SKM-1 (cell line): ENCODE measurements around the gene MAN1C1.
"Not testable (repeated sequence)": the region's sequence is repeated elsewhere in the genome, so short reads cannot be mapped to it uniquely, and the experiment has no call there.

ENCODE experiments used
- DNase-seq: peaks from one replicate; lab custom pipeline; 2025; ENCODE audit not compliant: unreplicated experiment; lab: John Stamatoyannopoulos, UW

The MAN1C1 gene

DNA sequence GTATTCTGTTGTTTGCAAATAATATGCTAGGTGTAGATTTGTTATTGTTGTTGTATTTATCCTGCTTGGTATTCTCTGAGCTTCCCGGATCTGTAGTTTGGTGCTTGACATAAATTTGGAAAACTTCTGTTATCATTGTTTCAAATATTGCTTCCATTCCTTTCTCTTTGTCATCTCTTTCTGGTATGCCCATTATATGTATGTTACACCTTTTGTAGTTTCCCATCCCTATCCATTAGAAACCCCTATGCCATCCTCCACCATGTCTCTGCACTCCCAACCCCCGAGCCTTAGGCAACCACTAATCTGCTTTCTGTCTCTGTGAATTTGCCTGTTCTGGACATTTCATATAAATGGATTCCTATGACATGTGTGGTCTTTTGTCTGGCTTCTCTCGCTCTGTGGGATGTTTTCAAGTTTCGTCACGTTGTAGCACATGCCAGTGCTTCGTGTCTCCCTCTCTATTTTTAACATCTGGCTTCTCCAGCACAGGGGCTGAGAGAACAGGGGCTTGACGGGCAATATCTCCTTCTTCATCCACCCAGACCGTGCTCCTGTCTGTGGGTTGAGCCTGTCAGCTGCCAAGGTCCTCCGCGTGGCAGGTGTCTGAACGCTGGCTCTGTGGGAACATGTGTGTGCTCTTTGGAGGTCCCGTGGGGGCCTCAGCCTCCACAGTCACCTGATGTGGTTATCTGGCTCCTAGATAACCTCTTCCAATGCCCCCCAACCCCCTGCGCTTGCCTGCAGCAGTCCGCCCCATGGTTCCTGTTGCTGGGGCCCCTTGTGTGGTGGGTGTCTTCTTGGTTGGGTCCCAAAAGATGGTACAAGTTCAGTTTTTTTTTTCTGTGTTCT lies 32.8 kb upstream of the MAN1C1 start:
- DNase-seq, result no peak

- DNase-seq, result no peak
These were observed 30.4 kb upstream of the MAN1C1 start for GRCh38 chr1:25586181-25586588.

DNA sequence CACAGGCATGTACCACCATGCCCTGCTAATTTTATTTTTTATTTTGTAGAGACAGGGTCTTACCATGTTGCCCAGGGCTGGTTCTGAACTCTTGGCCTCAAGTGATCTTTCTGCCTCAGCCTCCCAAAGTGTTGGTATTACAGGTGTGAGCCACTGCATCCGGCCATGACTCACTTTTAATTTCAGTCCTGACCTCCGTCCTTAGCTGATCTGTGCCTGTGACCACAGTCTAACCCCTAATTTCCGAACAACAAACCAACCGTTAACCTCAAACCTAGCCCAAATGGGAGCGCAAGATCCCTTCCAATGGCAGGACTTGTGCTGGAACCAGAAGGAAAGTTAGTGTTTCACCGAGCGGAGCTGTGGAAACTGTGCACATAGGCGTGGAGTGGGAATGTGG lies 29.3 kb upstream of the MAN1C1 start:
- DNase-seq, result no peak

DNA sequence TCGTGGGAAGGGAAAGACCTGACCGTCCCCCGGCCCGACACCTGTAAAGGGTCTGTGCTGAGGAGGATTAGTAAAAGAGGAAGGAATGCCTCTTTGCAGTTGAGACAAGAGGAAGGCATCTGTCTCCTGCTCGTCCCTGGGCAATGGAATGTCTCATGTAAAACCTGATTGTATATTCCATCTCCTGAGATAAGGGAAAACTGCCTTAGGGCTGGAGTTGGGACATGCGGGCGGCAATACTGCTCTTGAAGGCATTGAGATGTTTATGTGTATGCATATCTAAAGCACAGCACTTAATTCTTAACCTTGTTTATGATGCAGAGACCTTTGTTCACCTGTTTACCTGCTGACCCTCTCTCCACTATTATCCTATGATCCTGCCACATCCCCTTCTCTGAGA lies 28.4 kb upstream of the MAN1C1 start:
- not testable (repeated sequence) for DNase-seq

DNA sequence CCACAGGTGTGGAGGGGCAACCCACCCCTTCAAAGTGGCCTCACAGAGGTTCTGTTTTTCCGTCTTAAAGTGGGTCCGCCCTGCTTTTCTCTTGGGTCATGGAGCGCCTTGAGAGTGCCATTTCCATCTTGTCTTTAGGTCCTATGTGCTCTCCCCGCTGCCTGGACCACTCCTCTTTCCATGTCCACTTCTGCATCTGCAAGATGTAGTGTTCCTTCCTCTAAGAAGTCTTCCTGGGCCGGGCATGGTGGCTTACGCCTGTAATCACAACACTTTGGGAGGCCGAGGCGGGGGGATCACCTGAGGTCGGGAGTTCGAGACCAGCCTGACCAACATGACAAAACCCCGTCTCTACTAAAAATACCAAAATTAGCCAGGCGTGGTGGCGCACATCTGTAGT lies 27.8 kb upstream of the MAN1C1 start:
- not testable (repeated sequence) for DNase-seq

GRCh38 chr1:25590096-25590824 lies 26.3 kb upstream of the MAN1C1 start:
- no peak for DNase-seq

DNA sequence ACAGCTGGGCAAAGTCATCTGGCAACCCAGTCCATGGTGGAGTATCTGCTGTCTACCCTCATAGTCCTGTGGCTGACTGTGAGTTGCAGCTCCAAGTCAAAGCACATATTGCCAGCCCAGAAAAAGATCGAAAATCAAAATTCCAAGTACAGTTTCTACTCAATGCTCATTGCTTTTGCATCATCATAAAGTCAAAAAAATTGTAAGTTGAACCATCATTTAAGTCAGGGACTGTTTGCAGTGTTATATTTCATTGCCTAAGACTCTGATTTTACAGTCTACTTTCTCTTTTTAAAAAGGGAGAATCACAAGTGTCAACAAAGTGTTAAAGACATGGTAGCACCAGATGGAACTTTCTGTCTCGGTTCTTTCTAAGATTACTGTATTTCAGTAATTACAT lies 22.7 kb upstream of the MAN1C1 start:
- DNase-seq, result no peak

DNA sequence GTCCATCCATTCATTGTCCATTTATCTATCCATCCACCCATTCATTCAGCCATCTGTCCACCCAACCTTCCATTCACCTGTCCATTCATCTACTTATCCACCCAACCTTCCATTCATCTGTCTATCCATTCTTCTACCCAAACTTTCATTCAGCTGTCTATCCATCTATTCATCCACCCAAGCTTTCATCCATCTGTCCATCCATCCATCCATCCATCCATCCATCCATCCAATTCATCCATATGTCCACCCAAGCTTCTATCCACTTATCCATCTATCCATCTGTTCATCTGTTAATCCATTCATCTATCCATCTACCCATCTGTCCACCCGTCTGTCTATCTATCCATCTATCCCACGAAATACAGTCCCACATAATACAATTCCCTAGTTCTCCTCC lies 21.6 kb upstream of the MAN1C1 start:
- no peak for DNase-seq

GRCh38 chr1:25596641-25597040 lies 19.9 kb upstream of the MAN1C1 start:
- not testable (repeated sequence) for DNase-seq

DNA sequence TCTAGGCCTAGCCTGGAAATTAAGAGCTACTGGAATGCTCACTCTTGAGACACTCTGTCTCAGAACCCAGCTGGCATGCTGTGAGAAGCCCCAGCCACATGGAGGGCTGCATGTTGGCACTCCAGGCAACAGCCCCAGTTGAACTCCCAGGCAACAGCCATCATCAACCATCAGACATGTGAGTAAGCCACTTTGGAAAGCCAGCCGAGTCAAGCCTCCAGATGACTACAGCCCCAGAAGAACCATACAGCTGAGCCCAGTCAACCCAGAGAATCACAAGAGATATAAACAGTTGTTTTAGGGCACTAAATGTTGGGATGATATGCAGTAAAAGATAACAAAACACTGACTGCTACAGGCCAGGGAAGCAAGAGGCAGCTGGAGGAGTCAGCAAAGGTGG lies 17.7 kb upstream of the MAN1C1 start:
- DNase-seq, result no peak

GRCh38 chr1:25599969-25600610 lies 16.5 kb upstream of the MAN1C1 start:
- DNase-seq, result no peak

DNA sequence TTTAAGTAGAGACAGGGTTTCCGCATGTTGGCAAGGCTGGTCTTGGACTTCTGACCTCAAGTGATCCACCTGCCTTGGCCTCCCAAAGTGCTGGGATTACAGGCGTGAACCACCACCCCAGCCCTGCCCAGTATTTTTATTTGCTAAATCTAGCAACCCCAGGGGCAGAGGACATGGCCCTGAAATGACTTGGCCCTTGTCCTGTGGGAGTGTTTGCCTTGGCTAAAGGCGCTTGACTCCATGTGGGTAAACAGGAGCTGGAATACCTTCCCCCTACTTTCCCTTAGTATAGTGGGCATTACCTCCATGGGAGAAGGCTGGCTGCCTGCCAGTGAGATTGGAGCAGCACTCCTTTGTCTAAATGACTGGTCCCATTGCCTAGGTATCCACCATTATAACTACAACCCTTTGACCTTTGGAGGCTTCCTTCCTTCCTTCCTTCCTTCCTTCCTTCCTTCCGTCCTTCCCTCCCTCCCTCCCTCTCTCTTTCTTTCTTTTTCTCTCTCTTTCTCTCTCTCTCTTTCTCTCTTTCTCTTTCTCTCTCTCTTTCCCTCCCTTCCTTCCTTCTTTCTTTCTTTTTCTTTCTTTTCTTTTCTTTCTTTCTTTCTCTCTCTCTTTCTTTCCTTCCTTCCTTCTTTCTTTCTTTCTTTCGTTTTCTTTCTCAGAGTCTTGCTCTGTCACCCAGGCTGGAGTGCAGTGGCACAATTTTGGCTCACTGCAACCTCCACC lies 15.5 kb upstream of the MAN1C1 start:
- DNase-seq, result not testable (repeated sequence)

DNA sequence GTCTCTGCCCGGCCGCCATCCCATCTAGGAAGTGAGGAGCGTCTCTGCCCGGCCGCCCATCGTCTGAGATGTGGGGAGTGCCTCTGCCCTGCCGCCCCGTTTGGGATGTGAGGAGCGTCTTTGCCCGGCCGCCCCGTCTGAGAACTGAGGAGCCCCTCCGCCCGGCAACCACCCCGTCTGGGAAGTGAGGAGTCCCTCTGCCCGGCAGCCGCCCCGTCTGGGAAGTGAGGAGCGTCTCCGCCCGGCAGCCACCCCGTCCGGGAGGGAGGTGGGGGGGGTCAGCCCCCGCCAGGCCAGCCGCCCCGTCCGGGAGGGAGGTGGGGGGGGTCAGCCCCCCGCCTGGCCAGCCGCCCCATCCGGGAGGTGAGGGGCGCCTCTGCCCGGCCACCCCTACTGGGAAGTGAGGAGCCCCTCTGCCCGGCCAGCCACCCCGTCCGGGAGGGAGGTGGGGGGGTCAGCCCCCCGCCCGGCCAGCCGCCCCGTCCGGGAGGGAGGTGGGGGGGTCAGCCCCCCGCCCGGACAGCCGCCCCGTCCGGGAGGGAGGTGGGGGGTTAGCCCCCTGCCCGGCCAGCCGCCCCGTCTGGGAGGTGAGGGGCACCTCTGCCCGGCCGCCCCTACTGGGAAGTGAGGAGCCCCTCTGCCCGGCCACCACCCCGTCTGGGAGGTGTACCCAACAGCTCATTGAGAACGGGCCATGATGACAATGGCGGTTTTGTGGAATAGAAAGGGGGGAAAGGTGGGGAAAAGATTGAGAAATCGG lies 12.6 kb upstream of the MAN1C1 start:
- DNase-seq, result not testable (repeated sequence)

DNA sequence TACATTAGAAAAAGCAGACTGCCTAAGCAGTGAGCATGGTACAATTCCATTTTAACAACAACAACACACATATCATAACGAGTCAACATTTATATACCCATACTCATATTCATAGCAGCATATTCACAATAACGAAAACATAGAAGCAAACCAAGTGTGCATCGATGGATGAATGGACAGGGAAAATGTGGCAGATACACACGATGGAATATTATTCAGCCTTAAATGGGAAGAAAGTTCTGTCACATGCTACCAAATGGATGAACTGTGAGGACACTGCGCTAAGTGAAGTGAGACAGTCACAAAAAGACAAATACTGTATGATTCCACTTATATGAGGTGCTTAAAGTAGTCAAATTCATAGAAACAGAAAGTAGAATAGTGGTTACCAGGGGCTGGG lies 9.5 kb upstream of the MAN1C1 start:
- no peak for DNase-seq

- peak; percentile 72 for DNase-seq
These were observed 8.0 kb upstream of the MAN1C1 start for GRCh38 chr1:25608488-25609178.

GRCh38 chr1:25609921-25610320 lies 6.7 kb upstream of the MAN1C1 start:
- DNase-seq, result no peak

DNA sequence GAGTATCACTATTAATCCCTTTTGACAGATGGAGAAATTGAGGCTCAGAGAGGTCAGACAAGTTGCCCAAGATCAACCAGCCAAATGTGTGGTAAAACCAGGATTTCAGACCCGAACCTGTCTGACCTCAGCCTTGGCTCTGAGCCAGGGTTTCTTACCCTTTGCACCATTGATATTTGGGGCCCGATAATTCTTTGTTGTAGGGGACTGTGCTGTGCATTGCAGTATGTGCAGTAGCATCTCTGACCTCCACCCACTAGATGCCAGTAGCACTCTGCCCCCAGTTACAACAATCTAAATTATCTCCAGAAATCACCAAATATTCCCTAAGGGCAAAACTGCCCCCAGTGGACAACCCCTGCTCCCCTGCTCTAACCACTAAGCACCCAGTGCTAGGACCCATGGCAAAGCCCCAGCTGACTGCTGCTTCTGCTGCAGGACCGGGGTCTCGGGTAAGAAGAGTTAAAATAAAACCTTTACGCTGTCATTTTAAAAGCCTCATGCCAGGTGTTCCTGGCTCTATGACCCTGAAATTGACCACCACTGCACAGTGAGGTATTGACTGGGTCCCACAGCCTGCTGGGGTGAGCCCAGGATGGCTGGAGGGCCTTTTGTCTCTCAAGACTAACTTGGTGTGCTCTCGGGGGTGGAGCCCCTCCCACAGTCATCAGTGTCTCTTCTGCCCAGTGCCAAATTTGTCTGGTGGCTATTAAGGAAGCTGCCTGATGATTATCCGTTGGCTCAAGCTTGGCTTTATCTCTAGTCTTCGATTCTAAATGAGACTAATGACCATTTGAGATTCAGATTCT lies 5.6 kb upstream of the MAN1C1 start:
- no peak for DNase-seq

DNA sequence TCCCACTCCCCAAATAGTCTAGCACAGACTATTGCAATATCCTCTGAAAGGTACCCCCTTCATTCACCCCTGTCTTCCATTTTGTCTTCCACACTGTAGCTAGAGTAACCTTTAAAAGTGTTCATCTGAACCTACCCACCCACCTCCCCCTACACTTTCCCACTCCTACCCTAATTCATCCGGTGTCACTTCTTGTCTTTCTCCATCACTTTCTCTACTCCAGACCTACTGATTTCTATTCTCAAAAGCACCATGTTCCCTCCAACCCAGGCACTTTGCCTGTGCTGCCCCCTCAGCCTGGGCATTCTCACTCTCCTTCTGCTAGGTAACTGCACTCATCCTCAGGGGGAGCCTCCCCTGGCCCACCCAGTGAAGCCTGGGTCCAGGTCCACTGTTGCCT lies 4.7 kb upstream of the MAN1C1 start:
- DNase-seq, result no peak

DNA sequence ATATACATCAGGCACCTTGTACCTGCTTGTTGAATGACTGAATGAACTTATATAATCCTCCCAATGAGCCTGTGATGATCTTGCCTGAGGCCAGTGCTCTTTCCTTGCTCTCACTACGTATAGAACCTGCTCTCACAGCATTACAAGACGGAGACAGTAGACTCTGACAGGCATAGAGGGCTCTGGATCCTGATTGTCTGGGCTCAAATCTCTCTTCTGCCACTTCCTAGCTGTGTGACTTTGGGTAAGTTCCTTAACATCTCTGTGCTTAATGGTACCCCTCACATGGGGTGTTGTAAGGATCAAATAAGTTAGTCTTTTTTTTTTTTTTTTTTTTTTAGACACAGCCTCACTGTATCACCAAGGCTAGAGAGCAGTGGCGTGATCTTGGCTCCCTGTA lies 4.2 kb upstream of the MAN1C1 start:
- no peak for DNase-seq
